WTC11 (cell line): ENCODE data around the gene CERT1.

Experiments used
- TP53 ChIP-seq: sonication (generic); formaldehyde crosslinking; IDR thresholded peaks from 2 replicates; pipeline ENCODE4 v1.8.1; 2023; ENCODE audit warnings: mild to moderate bottlenecking, missing genetic modification reagents
- TF ChIP-seq, protein P1 (sequence below): fragments of 200-600 bp; IDR thresholded peaks from 2 replicates; pipeline ENCODE4 v1.8.0; 2022; ENCODE audit warnings: antibody characterized with exemption
- TF ChIP-seq, protein P2 (sequence below): sonication (generic); formaldehyde crosslinking; IDR thresholded peaks from 2 replicates; pipeline ENCODE4 v1.8.0; 2022; ENCODE audit warnings: mild to moderate bottlenecking, missing genetic modification reagents

DNA sequence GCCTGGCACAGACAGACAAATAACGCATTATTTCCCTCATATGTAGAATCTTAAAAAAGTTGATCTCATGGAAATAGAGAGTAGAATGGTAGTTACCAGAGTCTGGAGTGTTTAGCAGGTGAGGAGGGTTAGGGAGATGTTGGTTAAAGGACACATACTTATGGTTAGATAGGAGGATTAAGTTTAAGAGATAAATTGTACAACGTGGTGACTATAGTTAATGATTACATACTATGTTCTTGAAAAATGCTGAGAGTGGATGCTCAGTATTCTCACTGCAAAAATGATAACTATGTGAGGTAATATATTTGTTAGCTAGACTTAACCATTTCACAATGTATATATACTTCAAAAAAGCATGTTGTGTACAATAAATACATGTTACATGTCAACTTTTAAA is 38.0 kb downstream of the CERT1 start:
- no peak for TF ChIP-seq TP53 (CRISPR knock-in tag)
- TF ChIP-seq, protein P1, sequence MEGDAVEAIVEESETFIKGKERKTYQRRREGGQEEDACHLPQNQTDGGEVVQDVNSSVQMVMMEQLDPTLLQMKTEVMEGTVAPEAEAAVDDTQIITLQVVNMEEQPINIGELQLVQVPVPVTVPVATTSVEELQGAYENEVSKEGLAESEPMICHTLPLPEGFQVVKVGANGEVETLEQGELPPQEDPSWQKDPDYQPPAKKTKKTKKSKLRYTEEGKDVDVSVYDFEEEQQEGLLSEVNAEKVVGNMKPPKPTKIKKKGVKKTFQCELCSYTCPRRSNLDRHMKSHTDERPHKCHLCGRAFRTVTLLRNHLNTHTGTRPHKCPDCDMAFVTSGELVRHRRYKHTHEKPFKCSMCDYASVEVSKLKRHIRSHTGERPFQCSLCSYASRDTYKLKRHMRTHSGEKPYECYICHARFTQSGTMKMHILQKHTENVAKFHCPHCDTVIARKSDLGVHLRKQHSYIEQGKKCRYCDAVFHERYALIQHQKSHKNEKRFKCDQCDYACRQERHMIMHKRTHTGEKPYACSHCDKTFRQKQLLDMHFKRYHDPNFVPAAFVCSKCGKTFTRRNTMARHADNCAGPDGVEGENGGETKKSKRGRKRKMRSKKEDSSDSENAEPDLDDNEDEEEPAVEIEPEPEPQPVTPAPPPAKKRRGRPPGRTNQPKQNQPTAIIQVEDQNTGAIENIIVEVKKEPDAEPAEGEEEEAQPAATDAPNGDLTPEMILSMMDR, result no peak
- TF ChIP-seq, protein P2, sequence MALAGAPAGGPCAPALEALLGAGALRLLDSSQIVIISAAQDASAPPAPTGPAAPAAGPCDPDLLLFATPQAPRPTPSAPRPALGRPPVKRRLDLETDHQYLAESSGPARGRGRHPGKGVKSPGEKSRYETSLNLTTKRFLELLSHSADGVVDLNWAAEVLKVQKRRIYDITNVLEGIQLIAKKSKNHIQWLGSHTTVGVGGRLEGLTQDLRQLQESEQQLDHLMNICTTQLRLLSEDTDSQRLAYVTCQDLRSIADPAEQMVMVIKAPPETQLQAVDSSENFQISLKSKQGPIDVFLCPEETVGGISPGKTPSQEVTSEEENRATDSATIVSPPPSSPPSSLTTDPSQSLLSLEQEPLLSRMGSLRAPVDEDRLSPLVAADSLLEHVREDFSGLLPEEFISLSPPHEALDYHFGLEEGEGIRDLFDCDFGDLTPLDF (CRISPR knock-in tag), result no peak
